Neuronal stem cell (in vitro differentiated cells): ENCODE data around the gene C6orf47.

Experiments
- DNase-seq: peaks from one replicate; pipeline ENCODE4 v3.0.0-alpha.2; 2013; ENCODE audit warnings: low spot score
- H2AFZ ChIP-seq: one replicate; pipeline ENCODE4 v1.6.1; 2013; ENCODE audit warnings: mild to moderate bottlenecking, low read length, inconsistent platforms
- H2AK5ac ChIP-seq: 2 replicates; pipeline ENCODE4 v1.6.1; 2013; ENCODE audit warnings: low read depth, mild to moderate bottlenecking, inconsistent platforms, low read length, moderate library complexity, mixed read lengths
- H2BK120ac ChIP-seq: 2 replicates; pipeline ENCODE4 v1.6.1; 2013; ENCODE audit warnings: low read depth, mild to moderate bottlenecking, inconsistent platforms, low read length, moderate library complexity, mixed read lengths
- H2BK12ac ChIP-seq: one replicate; pipeline ENCODE4 v1.6.1; 2013; ENCODE audit warnings: low read length, inconsistent platforms
- H2BK15ac ChIP-seq: 2 replicates; pipeline ENCODE4 v1.6.1; 2013; ENCODE audit warnings: mild to moderate bottlenecking, low read length, inconsistent platforms, mixed read lengths
- H2BK5ac ChIP-seq: one replicate; pipeline ENCODE4 v1.6.1; 2013; ENCODE audit warnings: inconsistent platforms, mild to moderate bottlenecking, low read length, moderate library complexity
- H3K14ac ChIP-seq: one replicate; pipeline ENCODE4 v1.6.1; 2013; ENCODE audit warnings: low read length, inconsistent platforms
- H3K18ac ChIP-seq: 2 replicates; pipeline ENCODE4 v1.6.1; 2013; ENCODE audit warnings: low read length, inconsistent platforms
- H3K23ac ChIP-seq: 2 replicates; pipeline ENCODE4 v1.6.1; 2013; ENCODE audit warnings: low read depth, mild to moderate bottlenecking, mixed read lengths, low read length, inconsistent platforms; ENCODE audit not compliant: poor library complexity
- H3K27ac ChIP-seq: replicated peaks from 3 replicates; pipeline ENCODE4 v1.5.1; 2013; ENCODE audit warnings: low read length, inconsistent platforms
- H3K27me3 ChIP-seq, 3 experiments: 2 replicates each; pipeline ENCODE4 v1.6.1; 2013; ENCODE audit warnings: low read length in 3 of 3, mild to moderate bottlenecking in 2 of 3, inconsistent platforms in 1 of 3, low read depth in 1 of 3, mixed read lengths in 1 of 3, moderate library complexity in 1 of 3; ENCODE audit not compliant: control insufficient read depth in 3 of 3, insufficient read depth in 3 of 3
- H3K36me3 ChIP-seq, 2 donors: replicated peaks in 1 of 2; 2 replicates each; pipeline ENCODE4 v1.6.1; 2013; ENCODE audit warnings: low read length in 2 of 2; ENCODE audit not compliant: control insufficient read depth in 2 of 2, insufficient read depth in 2 of 2
- H3K4ac ChIP-seq: 2 replicates; pipeline ENCODE4 v1.6.1; 2013; ENCODE audit warnings: inconsistent platforms, mild to moderate bottlenecking, low read length, moderate library complexity
- H3K4me1 ChIP-seq, 2 donors: 1 replicate in 1 of 2; 2 replicates in 1 of 2; pipeline ENCODE4 v1.6.1; 2013; ENCODE audit warnings: low read length in 2 of 2, low read depth in 1 of 2; ENCODE audit not compliant: control insufficient read depth in 2 of 2, insufficient read depth in 1 of 2
- H3K4me2 ChIP-seq: one replicate; pipeline ENCODE4 v1.6.1; 2013; ENCODE audit warnings: mild to moderate bottlenecking, low read length, inconsistent platforms; ENCODE audit not compliant: insufficient read depth, poor library complexity, severe bottlenecking
- H3K4me3 ChIP-seq, 2 donors: 2 replicates each; pipeline ENCODE4 v1.5.1; 2013; ENCODE audit warnings: low read length in 2 of 2, mild to moderate bottlenecking in 2 of 2, inconsistent platforms in 1 of 2, moderate library complexity in 1 of 2
- H3K79me1 ChIP-seq: one replicate; pipeline ENCODE4 v1.6.1; 2013; ENCODE audit warnings: low read depth, mild to moderate bottlenecking, inconsistent platforms, low read length, moderate library complexity
- H3K9ac ChIP-seq: one replicate; pipeline ENCODE4 v1.6.1; 2013; ENCODE audit warnings: mild to moderate bottlenecking, low read depth, low read length, inconsistent platforms; ENCODE audit not compliant: poor library complexity
- H3K9me3 ChIP-seq, 2 donors: replicated peaks in 1 of 2; 2 replicates each; pipeline versions ENCODE3 to v1.6.1; 2013; ENCODE audit warnings: low read length in 2 of 2, mild to moderate bottlenecking in 2 of 2, inconsistent platforms in 1 of 2, low read depth in 1 of 2, mixed read lengths in 1 of 2, moderate library complexity in 1 of 2; ENCODE audit not compliant: control insufficient read depth in 2 of 2, insufficient read depth in 1 of 2
- H4K8ac ChIP-seq: one replicate; pipeline ENCODE4 v1.6.1; 2013; ENCODE audit warnings: low read depth, mild to moderate bottlenecking, inconsistent platforms, low read length, moderate library complexity
- H4K91ac ChIP-seq: one replicate; pipeline ENCODE4 v1.6.1; 2013; ENCODE audit warnings: low read length, low read depth, mild to moderate bottlenecking, inconsistent platforms; ENCODE audit not compliant: poor library complexity
- WGBS, 2 donors: extraction: QIAGEN DNeasy Blood & Tissue Kit; methylation state at CpG; one replicate each; pipeline ENCODE4 v1.1.7; 2013; ENCODE audit warnings: missing lambda C conversion rate in 2 of 2, mixed read lengths in 1 of 2; ENCODE audit not compliant: insufficient read length in 2 of 2, insufficient replicate concordance in 1 of 2; ENCODE audit errors: extremely low coverage in 2 of 2; 5-methylcytosine and 5-hydroxymethylcytosine counted together

C6orf47 gene

GRCh38 chr6:31658983-31659648, 1.5 kb downstream of the C6orf47 start:
- no peaks in the 10 kb centered on the region for H3K9me3 ChIP-seq
- H3K4ac ChIP-seq, result no peak overlapping the region
- peak overlapping the region; percentile 37 for H3K23ac ChIP-seq
- peak overlapping the region; percentile 15 for H2AK5ac ChIP-seq
- no peak overlapping the region for H2BK15ac ChIP-seq
- H4K91ac ChIP-seq, result no peak overlapping the region
- H3K79me1 ChIP-seq, result peaks cover 11% of the 10 kb centered on the region
- H3K4me1 ChIP-seq, result peaks cover 19 to 23% of the 10 kb centered on the region in 2 donors
- no peak overlapping the region for H2BK12ac ChIP-seq
- H3K27ac ChIP-seq, result no peak overlapping the region
- no peak overlapping the region for H3K14ac ChIP-seq
- H2AFZ ChIP-seq, result no peak overlapping the region
- peaks cover 15 to 64% of the 10 kb centered on the region in 2 donors for H3K36me3 ChIP-seq
- H3K18ac ChIP-seq, result no peak overlapping the region
- no peak for DNase-seq
- peak overlapping the region in 1 of 2 donors; percentile 67 for H3K4me3 ChIP-seq
- H3K9ac ChIP-seq, result peak overlapping the region; percentile 45
- H3K27me3 ChIP-seq, result no peaks in the 10 kb centered on the region
- no CpG with 5 or more reads among the region's 13 CpGs for WGBS, 2 donors
- no peak overlapping the region for H2BK120ac ChIP-seq
- peak overlapping the region; percentile 82 for H3K4me2 ChIP-seq
- no peak overlapping the region for H4K8ac ChIP-seq
- H2BK5ac ChIP-seq, result no peak overlapping the region

GRCh38 chr6:31658158-31658688, 2.4 kb downstream of the C6orf47 start:
- no peak overlapping the region for H2AFZ ChIP-seq
- WGBS, 2 donors, result no CpG with 5 or more reads among the region's 4 CpGs
- peaks cover 8% of the 10 kb centered on the region for H3K79me1 ChIP-seq
- H3K36me3 ChIP-seq, result peaks cover 11 to 55% of the 10 kb centered on the region in 2 donors
- H3K14ac ChIP-seq, result no peak overlapping the region
- H3K4me2 ChIP-seq, result no peak overlapping the region
- peak overlapping the region; percentile 60 for H3K9ac ChIP-seq
- no peak overlapping the region for H2BK12ac ChIP-seq
- no peak overlapping the region for H3K18ac ChIP-seq
- H3K4me1 ChIP-seq, result peaks cover 14 to 15% of the 10 kb centered on the region in 2 donors
- no peak overlapping the region for H3K4me3 ChIP-seq
- no peak for DNase-seq
- H2AK5ac ChIP-seq, result no peak overlapping the region
- H3K27ac ChIP-seq, result no peak overlapping the region
- no peaks in the 10 kb centered on the region for H3K27me3 ChIP-seq
- no peak overlapping the region for H2BK5ac ChIP-seq
- H3K23ac ChIP-seq, result no peak overlapping the region
- H3K9me3 ChIP-seq, result no peaks in the 10 kb centered on the region
- no peak overlapping the region for H2BK120ac ChIP-seq
- no peak overlapping the region for H2BK15ac ChIP-seq
- H4K8ac ChIP-seq, result no peak overlapping the region
- no peak overlapping the region for H4K91ac ChIP-seq
- no peak overlapping the region for H3K4ac ChIP-seq

- H3K27ac ChIP-seq, result no peak overlapping the region
- H3K4me1 ChIP-seq, result peaks cover 14 to 15% of the 10 kb centered on the region in 2 donors
- H4K91ac ChIP-seq, result no peak overlapping the region
- no peak overlapping the region for H3K4me3 ChIP-seq
- no peak overlapping the region for H3K14ac ChIP-seq
- H3K4me2 ChIP-seq, result no peak overlapping the region
- H2BK12ac ChIP-seq, result no peak overlapping the region
- H3K79me1 ChIP-seq, result peaks cover 8% of the 10 kb centered on the region
- H2AK5ac ChIP-seq, result no peak overlapping the region
- H4K8ac ChIP-seq, result no peak overlapping the region
- peaks cover 11 to 49% of the 10 kb centered on the region in 2 donors for H3K36me3 ChIP-seq
- no peaks in the 10 kb centered on the region for H3K27me3 ChIP-seq
- DNase-seq, result no peak
- no peak overlapping the region for H2BK15ac ChIP-seq
- H2BK120ac ChIP-seq, result no peak overlapping the region
- H3K23ac ChIP-seq, result peak overlapping the region; percentile 61
- H2AFZ ChIP-seq, result no peak overlapping the region
- H3K4ac ChIP-seq, result no peak overlapping the region
- no peaks in the 10 kb centered on the region for H3K9me3 ChIP-seq
- no peak overlapping the region for H3K9ac ChIP-seq
- no CpG with 5 or more reads among the region's 6 CpGs for WGBS, 2 donors
- H3K18ac ChIP-seq, result no peak overlapping the region
- no peak overlapping the region for H2BK5ac ChIP-seq
These were observed 3.0 kb downstream of the C6orf47 start for GRCh38 chr6:31657406-31658157.
